Activated CD8-positive, alpha-beta memory T cell treated with anti-CD3 and anti-CD28 coated beads for 24 hours (primary cell): Measurements from ENCODE around the gene SPRR2D.
"Not testable (repeated sequence)": the region's sequence is repeated elsewhere in the genome, so short reads cannot be mapped to it uniquely, and the experiment has no call there.

ENCODE experiments used
- DNase-seq: peaks from one replicate; pipeline ENCODE4 v3.0.0-alpha.2; 2020

Gene SPRR2D

DNA sequence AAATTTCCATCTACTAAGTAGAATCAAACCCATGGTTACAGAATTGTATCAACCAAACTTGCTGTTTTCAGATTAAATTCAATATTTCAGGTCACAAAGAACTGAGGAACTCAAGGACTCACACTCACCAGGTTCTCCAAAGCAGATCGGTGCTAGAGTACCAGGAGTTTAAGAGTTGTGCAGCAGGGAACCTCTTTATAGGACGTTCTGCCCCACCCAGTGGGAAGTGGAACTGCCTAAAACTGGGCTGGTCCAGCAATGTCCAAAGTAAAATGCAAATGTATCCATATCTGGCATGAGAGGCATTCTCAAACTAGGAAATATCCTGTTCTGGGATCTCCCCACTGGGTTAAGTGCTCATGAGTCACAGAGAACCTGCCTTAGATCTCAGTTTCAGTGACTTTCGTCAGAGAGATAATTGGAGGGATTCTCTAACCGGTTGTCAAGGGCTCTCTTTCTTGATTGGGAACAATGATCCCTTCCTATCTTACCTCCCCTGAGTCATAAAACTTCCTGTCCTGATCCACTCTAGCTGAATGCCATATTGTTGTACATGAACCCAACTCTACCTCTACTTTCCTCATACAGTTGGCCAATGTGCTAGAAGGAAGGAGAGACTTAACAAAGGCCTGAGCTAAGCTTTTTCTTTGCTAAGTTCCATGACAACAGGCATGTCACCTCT is at the start of gene SPRR2D:
TSS of gene SPRR2D (minus strand) at position 171 of the 682 bp plus-strand sequence. CDS start 774 bp downstream, outside the sequence.
- DNase-seq: no peak

DNA sequence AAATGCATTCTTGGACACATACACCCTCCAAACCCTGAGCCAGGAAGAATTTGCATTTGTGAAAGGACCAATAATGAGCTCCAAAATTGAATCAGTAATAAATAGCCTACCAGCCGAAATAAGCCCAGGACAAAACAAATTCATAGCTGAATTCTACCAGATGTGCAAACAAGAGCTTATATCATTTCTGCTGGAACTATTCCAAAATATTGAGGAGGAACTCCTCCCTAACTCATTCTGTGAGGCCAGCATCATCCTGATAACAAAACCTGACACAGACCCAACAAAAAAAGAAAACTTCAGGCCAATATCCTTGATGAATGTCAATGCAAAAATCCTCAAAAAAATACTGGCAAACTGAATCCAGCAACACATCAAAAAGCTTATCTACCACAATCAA is 46.7 kb upstream of the SPRR2D start:
- no peak for DNase-seq

DNA sequence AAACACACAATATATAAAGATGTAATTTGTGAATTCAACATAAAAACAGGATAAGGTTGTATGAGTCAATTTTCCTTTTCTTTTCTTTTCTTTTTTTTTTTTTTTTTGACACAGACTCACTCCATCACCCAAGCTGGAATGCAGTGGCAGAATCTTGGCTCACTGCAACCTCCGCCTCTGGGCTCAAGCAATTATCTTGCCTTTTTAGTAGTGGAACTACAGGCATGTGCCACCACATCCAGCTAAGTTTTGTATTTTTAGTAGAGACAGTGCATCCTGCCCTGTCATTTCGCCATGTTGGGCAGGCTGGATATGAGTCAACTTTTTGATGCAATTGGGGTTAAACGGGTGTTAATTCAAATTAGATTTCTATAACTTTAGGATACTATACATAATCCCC is 40.8 kb upstream of the SPRR2D start:
- DNase-seq: no peak

DNA sequence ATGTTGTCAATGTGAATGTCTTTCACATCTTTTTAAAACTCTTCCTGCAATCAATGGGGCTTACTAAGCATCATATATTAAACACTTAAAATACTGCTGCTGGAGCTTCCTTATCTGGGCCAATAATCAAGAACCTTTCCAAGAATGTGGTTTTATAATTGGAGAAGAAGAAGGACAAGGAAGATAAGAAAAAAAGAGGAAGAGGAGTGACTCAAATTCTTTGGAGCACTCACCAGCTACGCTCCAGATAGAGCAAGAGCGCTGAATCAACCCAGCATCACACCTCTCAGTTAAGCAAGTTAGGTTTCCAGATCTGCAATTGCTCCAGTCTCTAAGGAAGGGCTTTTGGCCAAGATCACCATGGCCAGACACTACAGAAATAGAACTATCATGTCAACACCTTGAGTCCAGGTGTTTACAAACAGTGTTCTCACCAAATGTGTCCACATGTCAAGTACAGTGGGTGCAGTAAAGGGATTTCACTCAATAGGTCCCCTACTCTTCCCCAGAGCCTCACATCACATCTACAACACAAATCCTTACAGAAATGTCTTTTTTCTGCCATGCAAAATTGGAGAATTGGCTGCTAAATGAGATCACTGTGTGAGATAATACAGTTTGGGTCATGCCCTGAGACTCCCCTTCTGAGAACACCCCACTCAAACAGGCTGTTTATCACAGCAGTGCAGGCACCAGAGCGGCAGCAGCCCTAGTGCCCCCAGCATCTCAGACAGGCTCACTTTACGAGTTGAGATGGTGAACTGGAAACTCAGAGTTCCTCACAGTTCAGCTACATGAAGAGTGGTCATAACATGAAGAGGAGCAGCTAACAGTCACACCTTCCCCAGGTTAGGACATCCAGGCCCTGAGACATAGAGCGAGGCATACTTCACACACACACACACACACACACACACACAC is 32.1 kb upstream of the SPRR2D start:
- no peak for DNase-seq

DNA sequence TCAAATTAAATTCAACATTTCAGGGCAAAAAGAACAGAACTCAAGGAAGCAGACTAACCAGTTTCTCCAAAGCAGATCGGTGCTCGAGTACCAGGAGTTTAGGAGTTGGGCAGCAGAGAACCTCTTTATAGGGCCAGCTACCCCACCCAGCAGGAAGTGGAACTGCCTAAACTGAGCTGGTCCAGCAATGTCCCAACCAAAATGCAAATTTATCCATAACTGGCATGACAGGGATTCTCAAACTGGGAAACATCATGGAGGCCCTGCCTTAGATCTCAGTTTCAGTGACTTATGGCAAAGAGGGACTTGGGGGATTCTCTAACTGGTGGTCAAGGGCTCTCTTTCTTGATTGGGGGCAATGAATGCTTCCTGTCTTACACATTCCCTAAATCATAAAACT is 30.6 kb upstream of the SPRR2D start, which contains the start of gene SPRR2B:
TSS of gene SPRR2B (minus strand) at position 101 of the 400 bp plus-strand sequence. CDS start 772 bp downstream, outside the sequence.
- no peak for DNase-seq

DNA sequence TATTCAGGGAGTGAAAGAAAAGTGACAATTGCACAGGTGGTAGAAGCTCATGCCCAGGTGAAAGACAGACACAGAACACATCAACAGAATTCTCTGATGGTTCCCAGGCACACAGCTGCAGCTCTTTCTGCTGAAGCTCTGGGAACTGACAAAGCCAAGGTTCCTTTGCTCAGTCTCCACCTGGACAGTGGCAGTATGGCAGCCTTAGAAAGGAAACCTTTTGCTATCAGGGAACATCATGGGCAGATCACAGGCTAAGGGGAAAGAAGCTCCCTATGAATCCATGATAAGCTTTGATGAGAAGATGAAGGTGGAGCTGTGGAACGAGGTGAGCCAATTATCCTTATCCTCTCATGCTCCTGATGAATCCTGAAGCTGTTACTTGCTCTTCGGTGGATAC is 29.3 kb upstream of the SPRR2D start:
- no peak for DNase-seq

DNA sequence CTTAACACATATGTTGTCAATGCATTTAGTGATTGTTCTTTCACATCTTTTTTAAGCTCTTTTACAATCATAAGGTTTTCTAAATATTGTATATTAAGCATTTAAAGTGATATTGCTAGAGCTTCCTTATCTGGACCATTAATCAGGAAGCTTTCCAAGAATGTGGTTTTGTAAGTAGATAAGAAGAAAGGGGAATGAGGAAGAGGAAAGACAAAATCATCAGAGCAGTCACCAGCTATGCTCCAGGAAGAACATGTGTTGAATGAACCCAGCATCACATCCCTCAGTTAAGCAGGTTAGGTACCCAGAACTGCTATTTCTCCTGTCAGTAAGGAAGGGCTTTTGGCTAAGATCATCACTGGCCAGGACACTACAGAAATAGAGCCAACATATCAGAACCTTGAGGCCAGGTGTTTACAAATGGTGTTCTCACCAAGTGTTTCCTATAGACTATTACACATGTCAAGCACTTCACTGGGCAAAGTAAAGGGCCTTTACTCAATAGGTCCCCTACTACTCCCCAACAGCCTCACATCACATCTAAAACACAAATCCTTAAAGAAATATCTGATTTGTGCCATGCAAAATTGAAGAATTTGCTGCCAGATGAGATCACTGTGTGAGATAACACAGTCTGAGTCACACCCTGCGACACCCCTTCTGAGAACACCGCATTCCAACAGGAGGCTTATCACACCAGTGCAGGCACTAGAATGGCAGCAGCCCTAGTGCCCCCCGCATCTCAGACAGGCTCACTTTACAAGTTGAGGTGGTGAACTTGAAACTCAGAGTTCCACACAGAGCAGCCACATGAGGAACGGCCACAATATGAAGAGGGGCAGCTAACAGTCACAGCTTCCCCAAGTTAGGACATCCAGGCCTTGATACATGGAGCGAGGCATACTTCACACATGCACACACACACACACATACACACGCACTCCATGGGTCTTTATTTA is 18.2 kb upstream of the SPRR2D start:
- no peak for DNase-seq

DNA sequence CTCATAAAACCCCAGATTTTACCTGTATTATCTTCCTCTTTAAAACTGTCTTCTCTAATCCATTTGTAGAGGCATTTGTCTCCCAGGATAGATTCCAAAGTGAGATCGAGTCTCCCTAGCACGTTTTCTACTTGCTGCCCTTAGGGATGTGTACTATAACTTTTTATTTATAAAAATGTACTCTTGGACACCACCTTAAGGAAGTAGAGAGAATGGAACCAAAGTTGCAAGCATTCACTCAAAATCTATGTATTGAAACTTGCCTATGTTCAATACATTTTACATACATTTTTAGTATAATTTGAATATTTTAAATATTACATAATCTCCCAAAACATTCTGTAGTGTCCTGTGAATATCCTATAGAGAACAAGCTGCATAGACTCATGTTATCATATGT is 17.2 kb upstream of the SPRR2D start:
- DNase-seq: no peak

DNA sequence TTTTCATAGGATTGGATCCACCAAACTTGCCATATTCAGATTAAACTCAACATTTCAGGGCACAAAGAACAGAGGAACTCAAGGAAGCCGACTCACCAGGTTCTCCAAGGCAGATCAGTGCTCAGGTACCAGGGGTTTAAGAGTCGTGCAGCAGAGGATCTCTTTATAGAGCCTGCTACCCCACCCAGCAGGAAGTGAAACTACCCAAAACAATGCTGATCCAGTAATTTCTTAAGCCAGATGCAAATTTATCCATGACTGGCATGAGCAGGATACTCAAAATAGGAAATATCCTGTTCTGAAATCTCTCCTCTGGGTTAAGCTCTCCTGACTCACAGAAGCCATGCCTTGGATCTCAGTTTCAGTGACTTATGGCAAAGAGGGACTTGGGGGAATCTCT is 16.5 kb upstream of the SPRR2D start, which contains the start of gene SPRR2A:
TSS of gene SPRR2A (minus strand) at position 138 of the 400 bp plus-strand sequence. CDS start 777 bp downstream, outside the sequence.
- no peak for DNase-seq

DNA sequence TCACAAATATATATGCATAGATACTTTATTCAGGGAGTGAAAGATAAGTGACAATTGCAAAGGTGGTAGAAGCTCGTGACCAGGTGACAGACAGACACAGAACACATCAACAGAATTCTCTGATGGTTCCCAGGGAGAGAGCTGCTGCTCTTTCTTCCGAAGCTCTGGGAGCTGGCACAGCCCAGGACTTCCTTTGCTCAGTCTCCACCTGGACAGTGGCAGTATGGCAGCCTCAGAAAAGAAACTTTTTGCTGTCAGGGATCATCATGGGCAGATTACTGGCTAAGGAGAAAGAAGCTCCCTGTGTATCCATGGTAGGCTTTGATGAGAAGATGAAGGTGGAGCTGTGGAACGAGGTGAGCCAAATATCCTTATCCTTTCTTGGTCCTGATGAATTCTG is 15.2 kb upstream of the SPRR2D start:
- not testable (repeated sequence) for DNase-seq

DNA sequence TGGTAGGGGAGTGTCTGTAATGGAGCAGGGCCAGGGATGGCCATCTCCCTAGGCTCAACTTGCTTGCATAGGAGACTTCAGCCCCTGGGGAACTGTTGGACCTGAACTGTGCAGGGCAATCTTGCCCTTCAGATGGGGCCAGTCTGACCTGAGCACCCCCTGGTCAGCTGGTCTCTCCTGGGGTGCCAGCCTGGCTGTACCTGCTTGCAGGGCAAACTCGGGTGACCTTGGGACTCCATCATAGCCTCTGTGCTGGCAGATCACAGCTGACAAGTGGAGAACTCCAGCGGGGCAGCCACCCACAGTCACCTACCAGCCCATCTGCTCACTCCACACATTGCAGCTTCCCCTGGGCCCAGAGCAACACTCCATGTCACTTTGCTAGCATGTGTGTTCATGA is 8.3 kb upstream of the SPRR2D start:
- no peak for DNase-seq

DNA sequence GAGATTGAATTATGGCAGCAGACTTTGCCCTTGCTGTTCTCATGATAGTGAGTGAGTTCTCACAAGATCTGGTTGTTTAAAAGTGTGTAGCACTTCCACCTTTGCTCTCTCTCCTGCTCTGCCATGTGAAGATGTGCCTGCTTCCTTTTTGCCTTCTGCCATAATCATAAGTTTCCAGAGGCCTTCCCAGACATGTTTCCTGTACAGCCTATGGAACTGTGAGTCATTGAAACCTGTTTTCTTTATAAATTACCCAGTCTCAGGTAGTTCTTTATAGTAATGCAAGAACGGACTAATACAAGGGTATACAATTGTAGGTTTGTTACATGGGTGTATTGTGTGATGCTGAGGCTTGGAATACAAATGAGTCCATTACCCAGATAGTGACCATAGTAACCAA is 5.7 kb downstream of the SPRR2D start:
- DNase-seq: no peak

DNA sequence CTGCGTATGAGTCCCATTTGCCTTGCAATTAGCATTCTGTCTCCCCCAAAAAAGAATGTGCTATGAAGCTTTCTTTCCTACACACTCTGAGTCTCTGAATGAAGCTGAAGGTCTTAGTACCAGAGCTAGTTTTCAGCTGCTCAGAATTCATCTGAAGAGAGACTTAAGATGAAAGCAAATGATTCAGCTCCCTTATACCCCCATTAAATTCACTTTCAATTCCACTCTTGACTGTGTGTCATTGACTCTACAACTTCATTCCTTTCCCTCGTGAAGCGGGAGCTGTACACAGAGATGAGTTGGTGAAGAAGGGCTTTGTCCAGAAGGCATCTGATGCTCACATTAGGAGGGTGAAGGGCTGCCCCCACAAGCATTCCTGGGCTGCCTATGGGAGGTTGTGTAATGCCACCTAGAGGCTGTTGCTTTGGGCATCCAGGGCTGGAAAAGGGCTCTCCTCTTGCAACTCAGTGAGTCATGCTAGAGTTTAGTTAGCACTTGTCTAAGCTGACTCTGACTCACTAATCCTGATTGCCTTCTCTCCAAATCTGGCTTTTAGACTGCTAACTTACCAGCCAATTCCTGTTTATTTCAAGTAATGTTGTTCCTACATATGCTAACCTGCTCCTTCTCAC is 8.1 kb downstream of the SPRR2D start:
- no peak for DNase-seq

DNA sequence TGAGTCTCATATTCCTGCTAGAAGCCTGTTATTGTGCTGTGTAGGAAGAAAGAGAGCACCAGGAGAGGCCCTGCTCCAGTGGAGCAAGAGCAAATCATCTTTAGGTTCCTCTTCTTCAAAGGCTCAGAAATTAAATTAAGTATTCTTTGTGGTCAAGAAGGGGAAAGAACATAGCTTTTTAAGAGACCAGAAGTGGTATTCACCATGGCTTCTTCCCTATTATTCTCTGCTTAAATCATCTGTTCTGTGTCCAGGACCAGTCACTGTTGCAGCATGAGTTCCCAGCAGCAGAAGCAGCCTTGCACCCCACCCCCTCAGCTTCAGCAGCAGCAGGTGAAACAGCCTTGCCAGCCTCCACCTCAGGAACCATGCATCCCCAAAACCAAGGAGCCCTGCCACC is 8.8 kb downstream of the SPRR2D start:
- DNase-seq: no peak

DNA sequence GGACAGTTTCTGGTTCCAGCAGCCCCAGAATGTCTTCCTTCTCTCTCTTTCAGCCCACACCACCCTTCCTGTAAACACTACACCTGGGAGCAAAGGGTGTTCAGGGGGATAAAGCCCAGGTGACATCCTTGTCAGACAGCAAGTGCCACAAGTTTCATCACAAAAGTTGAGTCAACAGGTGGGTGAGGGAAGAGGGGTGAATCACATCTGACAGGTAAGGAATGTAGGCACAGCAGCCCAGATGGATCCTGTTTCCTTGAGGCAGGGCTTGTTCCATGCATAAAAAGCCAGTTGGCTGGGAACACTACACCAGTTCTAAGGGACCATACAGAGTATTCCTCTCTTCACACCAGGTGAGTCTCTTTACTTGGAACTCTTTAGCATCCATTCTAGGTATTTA is 10.0 kb downstream of the SPRR2D start, which contains the start of gene SPRR1B:
TSS of gene SPRR1B (plus strand) at position 309 of the 400 bp plus-strand sequence. CDS start 1,143 bp downstream, outside the sequence.
- DNase-seq: no peak

DNA sequence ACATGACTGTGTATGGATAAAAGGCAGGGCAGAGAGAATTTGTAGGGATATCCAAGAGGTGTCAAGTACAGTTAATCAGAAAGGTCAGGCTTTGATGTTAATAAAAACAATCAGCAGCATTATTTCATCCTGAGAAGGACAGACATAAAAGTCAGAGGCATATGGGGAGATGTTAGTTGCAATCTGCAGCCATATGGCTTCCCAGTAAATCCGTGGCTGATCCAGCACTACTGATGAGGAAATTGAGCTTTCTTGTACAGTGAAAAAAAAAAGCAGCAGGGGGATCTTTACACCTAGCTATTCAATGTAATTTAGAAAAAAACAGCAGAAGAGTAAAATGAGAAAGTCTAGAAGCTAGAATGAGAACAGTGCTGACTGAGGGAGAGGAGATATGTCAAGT is 12.2 kb downstream of the SPRR2D start:
- no peak for DNase-seq

DNA sequence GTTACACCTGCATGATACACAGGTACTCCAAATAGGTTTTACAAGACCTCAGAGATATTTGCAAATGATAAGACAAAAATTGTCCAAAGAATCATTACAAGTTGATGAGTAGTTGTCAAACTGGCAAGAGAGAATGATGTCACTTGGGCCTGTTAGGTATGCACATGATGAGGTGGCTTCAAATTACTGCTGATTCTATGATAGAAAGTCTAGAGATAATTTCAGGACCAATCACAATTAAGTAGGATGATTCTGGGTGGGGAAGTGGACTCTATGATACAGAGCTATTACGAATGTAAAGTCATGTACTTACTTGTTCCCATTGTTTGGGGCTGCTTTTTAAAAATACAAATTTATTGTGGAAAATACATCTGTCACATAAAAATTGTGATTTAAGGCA is 15.1 kb downstream of the SPRR2D start:
- DNase-seq: no peak

DNA sequence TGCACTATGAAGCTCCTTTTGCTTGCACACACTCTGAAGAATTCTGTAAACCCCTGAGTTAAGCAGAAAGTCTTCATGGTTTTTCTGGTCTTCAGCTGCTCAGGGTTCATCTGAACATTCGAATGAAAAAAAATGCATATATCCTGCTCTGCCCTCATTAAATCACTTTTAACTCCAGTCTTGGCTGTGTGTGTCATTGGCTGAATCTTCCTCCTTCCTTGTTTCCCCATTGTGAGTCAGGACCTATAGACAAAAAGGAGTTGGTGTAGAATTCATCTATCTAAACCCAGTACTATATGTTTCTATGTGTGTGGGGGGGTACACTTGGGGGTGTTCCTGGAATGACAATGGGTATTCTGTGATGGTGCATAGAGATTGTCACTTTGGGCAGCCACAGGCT is 16.5 kb downstream of the SPRR2D start:
- no peak for DNase-seq

DNA sequence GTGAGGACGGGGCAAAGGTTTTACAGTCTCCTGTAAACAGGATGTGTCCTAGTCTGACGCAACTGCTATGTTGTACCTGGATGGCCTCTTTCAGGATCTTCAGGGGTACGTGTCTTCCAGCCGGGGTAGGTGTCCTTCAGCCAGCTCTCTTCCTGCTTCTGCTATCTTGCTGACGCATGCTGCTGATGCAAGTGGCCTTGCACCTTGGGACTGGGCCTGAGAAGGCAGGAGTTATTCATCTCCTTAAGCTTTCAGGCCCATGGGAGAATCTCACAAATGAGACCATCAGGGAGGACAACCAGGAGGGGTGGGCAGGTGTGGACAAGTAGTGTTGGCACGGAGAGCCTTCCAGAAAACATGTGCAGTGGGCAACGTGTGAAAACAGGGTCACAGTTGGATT is 17.8 kb downstream of the SPRR2D start:
- no peak for DNase-seq

DNA sequence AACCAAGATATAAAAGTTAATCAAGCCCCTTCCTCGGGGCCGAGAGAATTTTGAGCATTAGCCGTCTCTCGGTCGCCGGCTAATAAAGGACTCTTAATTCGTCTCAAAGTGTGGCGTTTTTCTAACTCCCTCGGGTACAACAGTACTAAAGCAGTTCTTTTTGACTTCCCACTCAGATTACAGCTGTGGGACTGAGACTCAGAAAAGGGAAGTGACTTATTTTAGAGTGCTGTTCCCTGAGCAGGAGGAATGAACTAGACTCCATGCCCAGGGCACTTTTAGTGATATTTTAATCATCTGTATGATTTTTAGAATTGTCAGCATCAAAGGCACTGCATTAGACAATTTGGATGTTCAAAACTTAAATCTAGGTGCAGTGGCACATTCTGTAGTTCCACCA is 18.6 kb downstream of the SPRR2D start:
- DNase-seq: not testable (repeated sequence)

DNA sequence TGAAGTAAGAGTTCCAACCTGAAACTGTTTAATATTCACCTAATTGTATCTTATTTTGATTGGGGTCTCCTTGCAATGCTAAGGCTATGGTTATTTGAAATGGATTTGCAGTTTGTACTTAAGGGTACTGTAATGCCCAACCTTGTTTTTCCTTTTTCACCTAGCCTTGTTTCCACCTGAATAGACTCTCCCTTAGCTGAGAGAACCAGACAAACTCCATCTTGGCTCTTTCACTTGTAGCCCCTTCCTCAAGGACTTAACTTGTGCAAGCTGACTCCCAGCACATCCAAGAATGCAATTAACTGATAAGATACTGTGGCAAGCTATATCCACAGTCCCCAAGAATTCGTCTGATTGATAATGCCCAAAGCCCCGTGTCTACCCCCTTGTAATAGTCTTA is 19.1 kb downstream of the SPRR2D start:
- not testable (repeated sequence) for DNase-seq

DNA sequence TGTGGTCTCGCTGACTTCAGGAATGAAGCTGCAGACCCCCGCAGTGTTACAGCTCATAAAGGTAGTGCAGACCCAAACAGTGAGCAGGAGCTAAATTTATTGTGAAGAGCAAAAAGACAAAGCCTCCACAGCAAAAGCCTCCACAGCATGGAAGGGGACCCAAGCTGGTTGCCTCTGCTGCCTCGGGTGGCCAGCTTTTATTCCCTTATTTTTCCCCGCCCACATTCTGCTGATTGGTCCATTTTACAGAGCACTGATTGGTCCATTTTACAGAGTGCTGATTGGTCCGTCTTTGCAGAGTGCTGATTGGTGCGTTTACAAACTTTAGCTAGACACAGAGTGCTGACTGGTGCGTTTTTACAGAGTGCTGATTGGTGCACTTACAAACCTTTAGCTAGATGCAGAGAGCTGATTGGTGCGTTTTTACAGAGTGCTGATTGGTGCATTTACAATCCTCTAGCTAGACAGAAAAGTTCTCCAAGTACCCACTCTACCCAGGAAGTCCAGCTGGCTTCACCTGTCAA is 29.6 kb downstream of the SPRR2D start:
- not testable (repeated sequence) for DNase-seq
